ENCODE data around the gene FERMT1.

FERMT1 gene

GRCh38 chr20:6122873-6123648 lies at the start of gene FERMT1:
Gene FERMT1, minus strand, starts transcription at chr20:6123030. Its CDS starts 3,476 bp downstream, at chr20:6119554.
- TF ChIP-seq CTCF (conservative IDR thresholded peaks at IDR 0.05; ENCODE audit: low read length) = peak; percentile 22
- DNase-seq (ENCODE audit: low read depth) = peak; percentile 65
- peak within 1 kb of the TSS; percentile 64 for H3K4me3 ChIP-seq (ENCODE audit: low read length)

- peak; percentile 18 for DNase-seq (ENCODE audit: low read depth)
- H3K4me3 ChIP-seq (ENCODE audit: low read length) = no peak overlapping the region
- peak; percentile 18; the same call in 1 of the 2 replicates for TF ChIP-seq CTCF (conservative IDR thresholded peaks at IDR 0.05; ENCODE audit: low read length)
These were observed 46.4 kb upstream of the FERMT1 start for GRCh38 chr20:6169251-6169650.

GRCh38 chr20:6168204-6168603 lies 45.4 kb upstream of the FERMT1 start:
- TF ChIP-seq CTCF (conservative IDR thresholded peaks at IDR 0.05; ENCODE audit: low read length) = no peak
- no peak for DNase-seq (ENCODE audit: low read depth)
- H3K4me3 ChIP-seq (ENCODE audit: low read length) = no peak overlapping the region

GRCh38 chr20:6165346-6165745 lies 42.5 kb upstream of the FERMT1 start:
- no peak for DNase-seq (ENCODE audit: low read depth)
- TF ChIP-seq CTCF (conservative IDR thresholded peaks at IDR 0.05; ENCODE audit: low read length) = no peak
- H3K4me3 ChIP-seq (ENCODE audit: low read length) = no peak overlapping the region

DNA sequence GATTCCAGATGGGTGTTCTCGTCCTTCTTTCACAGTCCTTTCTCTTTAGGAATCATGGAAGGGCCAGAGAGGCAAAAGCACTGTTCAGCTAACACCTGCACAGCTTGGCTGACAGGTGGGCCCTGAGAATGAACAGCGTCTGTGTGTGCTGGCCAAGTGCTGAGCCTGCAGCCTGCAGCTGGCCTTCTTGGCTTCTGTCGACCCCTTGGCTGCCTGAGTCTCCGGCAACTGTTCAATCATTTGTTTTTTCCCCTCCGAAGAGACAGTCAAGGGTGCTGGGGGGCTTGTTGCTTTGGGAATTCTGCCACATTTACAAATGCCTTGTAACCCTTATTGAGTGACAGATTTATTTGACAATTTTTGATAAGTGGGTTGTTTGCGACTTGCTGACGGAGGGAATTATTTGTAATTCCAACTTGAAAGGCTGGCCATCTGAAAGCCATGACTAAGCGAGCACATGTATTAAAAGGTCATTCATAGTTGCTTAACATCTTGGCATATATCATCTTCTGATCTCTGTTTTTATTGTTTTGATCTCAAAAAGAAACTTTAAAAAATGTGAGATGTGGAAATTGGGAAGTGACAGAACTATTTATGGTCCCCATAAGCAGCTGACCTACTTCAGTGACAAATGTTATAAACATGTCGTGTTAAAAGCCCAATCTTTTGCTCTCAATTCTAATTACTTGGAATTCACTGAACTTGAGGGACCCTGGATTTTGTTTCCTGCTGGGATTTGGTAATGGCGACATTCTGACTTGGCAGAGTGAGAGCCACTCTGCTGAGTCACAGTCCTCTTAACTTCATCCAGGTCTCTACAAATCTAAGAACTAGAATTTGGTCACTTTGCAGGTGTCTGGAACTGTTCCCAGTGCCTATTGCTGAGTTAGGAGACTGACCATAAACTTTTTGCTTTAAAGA lies 41.9 kb upstream of the FERMT1 start:
- peak; percentile 17 for DNase-seq (ENCODE audit: low read depth)
- H3K4me3 ChIP-seq (ENCODE audit: low read length) = no peak overlapping the region
- TF ChIP-seq CTCF (conservative IDR thresholded peaks at IDR 0.05; ENCODE audit: low read length) = no peak

- DNase-seq (ENCODE audit: low read depth) = no peak
- no peak overlapping the region for H3K4me3 ChIP-seq (ENCODE audit: low read length)
- TF ChIP-seq CTCF (conservative IDR thresholded peaks at IDR 0.05; ENCODE audit: low read length) = no peak
These were observed 37.9 kb upstream of the FERMT1 start for GRCh38 chr20:6160736-6161135.
